DMS153 treated with DMSO at 0.1 percent for 48 hours (cell line): ENCODE measurements around the gene PPFIA2.

ENCODE experiments used
- DNase-seq: peaks from one replicate; lab custom pipeline; 2025; ENCODE audit not compliant: unreplicated experiment; lab: John Stamatoyannopoulos, UW

Gene PPFIA2

GRCh38 chr12:81759190-81760051, at the start of gene PPFIA2:
Gene PPFIA2 (minus strand): TSS chr12:81759350.
- DNase-seq, result no peak

DNA sequence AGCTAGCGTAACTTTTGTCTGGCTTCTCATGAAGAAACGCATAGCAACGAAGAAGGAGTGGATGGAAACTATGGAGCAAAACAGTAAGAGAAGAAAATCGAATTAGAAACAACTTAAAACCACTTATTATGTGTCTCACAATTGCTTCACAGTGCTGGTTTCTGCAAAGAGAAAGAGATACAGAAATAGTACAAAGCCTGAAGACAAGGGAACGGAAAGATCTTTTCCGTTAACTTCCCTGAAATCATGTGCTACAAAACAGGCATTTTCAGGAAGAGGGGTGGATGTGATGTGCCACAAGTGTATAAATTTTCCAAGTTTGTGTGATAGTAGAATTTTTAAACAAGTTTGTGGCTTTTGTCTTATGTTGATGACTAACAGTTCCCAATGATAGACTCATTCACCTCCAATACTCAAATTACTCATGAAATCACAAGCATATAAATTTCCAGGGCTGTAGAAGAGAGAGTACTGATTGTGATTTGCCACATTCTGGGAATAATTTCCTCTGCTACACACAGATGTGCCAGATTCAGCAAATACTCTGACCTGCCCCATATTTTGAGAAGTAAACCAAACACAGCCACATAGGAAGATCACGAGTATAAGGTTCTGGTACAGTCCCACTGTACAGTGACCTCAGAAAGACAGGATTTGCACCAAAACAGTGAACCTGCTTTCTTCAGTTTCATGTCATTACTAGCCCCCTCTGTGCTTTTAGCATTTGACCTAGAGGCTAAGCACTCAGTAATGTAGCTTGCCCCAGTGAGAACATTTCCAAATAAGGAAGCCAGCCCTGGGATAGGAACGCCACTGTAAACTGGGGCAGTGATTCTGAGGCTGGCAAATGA, 41.4 kb upstream of the PPFIA2 start:
- no peak for DNase-seq

DNA sequence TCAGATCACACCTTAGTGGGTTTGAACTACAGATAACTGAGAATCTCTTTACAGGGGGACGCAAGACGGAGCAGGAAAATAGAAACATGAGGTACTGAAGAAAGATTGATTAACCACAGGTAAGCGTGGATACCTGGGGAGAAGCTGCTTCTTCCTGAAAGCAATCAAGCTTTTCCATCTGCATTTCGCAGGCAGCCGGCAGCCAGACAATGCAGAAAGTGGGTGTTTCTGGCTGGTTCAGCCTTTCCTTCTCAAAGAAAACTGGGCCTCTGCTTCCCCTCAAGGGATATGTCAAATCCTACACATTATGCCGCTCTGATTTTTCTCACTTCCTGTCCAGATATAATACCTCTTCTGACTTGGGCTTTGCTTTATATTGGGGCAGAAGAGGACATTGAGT, 39.1 kb upstream of the PPFIA2 start:
- no peak for DNase-seq

DNA sequence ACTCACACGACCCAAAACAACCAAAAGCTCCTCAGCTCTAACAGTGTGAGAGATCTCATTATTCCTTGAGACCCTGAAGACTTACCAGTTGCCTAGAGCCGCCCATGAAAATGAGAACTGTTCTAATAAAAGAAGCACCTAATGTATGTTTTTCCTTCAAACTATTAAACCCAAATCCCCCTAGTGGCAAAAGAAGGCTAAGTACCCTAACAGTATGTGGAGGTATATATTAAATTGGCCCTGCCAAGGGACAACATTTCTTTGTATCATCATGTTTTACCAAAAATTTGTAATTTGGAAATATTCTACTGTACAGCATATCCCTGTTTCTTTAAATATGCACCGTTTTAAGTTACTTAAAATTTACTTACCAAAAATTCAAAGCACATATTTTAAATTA, 38.0 kb upstream of the PPFIA2 start:
- no peak for DNase-seq

- no peak for DNase-seq
Measured at GRCh38 chr12:81792666-81793065, 33.5 kb upstream of the PPFIA2 start.

- DNase-seq, result no peak
Measured at GRCh38 chr12:81779216-81779615, 20.1 kb upstream of the PPFIA2 start.

DNA sequence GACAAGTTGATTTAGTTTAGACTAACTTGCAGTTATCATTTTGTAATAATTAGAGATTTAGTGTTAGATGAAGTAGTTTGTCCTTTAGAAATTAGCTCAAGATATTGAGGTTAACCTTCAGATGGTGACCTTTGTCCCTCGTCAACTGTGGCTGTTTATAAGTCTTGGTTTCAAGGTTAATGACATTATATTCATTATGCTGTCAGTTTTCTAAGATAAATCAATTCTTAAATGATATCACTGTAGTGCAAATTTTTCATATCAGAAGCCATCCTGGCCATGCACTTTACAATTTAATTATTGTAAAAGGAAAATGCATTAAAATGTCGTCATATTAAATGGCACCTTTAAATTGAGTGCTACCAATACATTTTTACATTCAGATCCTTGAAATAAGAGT, 19.6 kb upstream of the PPFIA2 start:
- DNase-seq, result no peak

GRCh38 chr12:81758421-81759189, 545 bp downstream of the PPFIA2 start:
- DNase-seq, result no peak

GRCh38 chr12:81757731-81758365, 1.3 kb downstream of the PPFIA2 start:
- no peak for DNase-seq

DNA sequence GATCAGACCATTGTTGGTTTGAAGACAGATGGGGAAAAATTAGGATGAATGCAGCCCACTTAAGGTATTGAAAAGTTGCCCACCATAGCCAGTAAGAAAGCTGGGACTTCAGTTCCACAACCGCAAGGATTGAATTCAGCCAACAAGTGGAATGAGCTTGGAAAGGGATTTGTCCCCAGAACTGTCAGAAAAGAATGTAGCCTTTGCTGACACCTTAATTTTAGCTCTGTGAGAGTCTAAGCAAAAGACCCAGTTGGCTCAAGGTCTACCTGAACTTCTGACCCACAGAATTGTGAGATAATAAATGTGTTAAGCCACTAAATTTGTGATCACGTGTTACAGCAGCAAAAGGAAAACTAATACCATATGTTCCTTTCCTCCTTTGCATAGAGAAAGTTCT, 29.4 kb downstream of the PPFIA2 start:
- no peak for DNase-seq

DNA sequence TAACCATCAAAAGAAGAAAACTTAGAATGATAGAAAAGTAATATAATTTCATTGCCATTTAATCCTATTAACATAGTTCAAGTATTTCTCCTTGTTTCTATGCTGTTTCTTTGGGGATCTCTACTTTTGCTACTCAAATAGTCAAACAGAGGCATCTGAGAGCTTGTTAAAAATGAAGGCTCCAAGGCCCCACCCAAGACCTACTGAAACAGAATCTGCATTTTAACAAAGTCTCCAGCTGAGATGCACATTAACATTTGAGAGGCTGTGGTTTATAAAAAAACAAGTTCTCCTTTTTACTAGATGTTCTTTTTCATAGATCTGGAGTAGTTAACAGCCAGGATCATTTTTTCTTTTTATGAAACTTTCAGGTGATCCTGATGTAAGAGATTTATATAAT, 31.8 kb downstream of the PPFIA2 start:
- no peak for DNase-seq

- no peak for DNase-seq
Measured at GRCh38 chr12:81726634-81727033, 32.5 kb downstream of the PPFIA2 start.

- no peak for DNase-seq
Measured at GRCh38 chr12:81723361-81723760, 35.8 kb downstream of the PPFIA2 start.

DNA sequence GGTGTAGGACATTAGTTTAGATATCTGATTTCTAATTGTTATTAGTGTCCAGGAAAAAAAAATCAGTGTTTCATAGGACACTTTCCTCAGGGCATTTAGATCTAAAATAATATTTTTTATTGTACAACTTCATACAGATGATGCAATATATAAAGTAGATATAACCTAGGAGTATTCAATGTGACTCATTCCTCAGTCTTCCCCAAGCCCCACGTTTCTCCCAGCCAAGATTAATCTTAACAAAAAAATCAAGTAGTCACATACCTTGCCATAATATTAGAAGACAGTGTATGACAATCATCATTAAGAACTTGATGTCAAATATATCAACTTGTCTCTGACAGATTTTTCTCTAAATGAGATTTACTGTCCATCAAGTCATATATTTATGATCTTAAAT, 37.1 kb downstream of the PPFIA2 start:
- DNase-seq, result no peak

- no peak for DNase-seq
Measured at GRCh38 chr12:81718616-81719015, 40.5 kb downstream of the PPFIA2 start.

GRCh38 chr12:81712536-81712935, 46.6 kb downstream of the PPFIA2 start:
- DNase-seq, result no peak

DNA sequence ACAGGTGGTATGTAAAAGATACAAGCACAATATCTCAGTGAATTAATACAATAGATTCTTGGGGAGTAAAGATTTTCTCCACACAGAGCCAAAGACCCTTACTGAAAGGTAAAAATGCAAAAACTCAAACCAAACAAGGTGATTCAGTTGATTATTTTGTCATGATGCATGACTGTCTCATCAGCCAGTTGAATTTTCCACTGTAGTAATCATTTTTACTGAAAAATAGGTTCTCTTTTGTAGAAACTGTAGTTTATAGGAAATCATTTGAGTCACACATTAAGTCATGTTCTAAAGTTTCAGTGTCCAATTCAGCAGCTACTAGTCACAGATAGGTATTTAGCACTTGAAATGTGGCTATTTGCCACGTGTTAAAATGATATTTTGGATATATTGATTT, 53.6 kb downstream of the PPFIA2 start:
- DNase-seq, result no peak

DNA sequence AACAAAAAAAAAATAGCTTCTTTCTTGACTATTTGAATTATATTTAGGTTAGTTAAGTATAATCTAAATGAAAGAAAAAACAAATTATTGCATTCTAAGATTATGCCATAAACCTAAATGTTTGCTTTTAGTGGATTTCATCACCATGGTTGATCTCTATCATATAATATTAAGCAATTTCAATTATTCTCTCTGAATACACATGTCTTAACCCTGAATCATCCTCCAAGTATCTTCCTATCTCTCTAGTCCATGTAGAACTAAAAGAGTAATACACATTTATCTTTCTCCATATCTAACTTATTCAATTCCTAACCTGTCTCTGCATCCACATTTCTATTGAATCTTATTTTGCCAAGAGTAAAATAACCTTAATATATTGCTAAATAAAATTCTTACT, 59.6 kb downstream of the PPFIA2 start:
- no peak for DNase-seq

DNA sequence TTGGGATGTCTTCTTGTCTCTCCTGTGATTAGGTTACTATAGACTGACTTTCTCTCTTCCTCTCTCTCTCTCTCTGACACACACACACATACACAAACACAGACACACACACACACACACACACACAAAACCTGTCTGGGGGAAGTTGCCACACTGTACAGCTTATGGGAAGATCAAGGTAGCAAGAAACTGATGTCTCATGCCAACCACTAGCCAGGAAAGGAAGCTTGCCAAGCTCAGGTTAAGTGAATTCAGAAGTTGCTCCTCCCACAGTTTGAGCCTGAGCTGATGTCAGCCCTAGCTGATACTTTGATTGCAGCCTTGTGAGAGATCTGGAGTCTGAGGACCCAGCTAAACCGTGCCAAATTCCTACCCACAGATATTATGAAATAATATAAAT, 67.1 kb downstream of the PPFIA2 start:
- no peak for DNase-seq

DNA sequence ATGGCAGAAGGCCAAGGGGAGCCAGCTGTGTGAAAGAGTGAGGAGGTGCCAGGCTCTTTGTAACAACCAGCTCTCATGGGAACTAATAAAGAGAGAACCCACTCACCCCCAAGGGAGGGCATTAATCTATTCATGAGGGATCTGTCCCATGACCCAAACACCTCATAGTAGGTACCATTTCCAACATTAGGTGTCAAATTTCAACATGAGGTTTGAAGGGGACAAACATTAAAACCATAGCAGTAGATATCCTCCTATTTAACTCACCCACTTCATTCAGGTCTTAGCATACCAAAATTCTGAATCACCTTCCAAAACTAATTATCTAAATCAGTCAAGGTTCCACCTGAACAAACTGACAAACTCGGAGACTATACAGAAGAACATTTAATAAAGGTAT, 75.3 kb downstream of the PPFIA2 start:
- DNase-seq, result peak; percentile 27

- no peak for DNase-seq
Measured at GRCh38 chr12:81679614-81680013, 79.5 kb downstream of the PPFIA2 start.
